ENCODE data around the gene AGPAT2.

AGPAT2 gene

GRCh38 chr9:136665111-136665703 lies 22.1 kb downstream of the AGPAT2 start:
- no peak for DNase-seq (ENCODE audit: low read depth)
- peak overlapping the region; percentile 51 for H3K4me3 ChIP-seq (ENCODE audit: low read depth, low read length)
- peak; percentile 15; the same call in 1 of the 2 replicates for TF ChIP-seq CTCF (IDR thresholded peaks at IDR 0.05; ENCODE audit: control insufficient read depth, extremely low read depth, insufficient read depth)

GRCh38 chr9:136664000-136664915 lies 23.0 kb downstream of the AGPAT2 start:
- DNase-seq (ENCODE audit: low read depth): no peak
- no peak overlapping the region for H3K4me3 ChIP-seq (ENCODE audit: low read depth, low read length)
- no peak for TF ChIP-seq CTCF (IDR thresholded peaks at IDR 0.05; ENCODE audit: control insufficient read depth, extremely low read depth, insufficient read depth)

- TF ChIP-seq CTCF (IDR thresholded peaks at IDR 0.05; ENCODE audit: control insufficient read depth, extremely low read depth, insufficient read depth): no peak
- H3K4me3 ChIP-seq (ENCODE audit: low read depth, low read length): no peak within 1 kb of the TSS
- no peak for DNase-seq (ENCODE audit: low read depth)
Observed at GRCh38 chr9:136662656-136663581, 24.3 kb downstream of the AGPAT2 start, which contains the start of gene EGFL7. TSS of gene EGFL7 (plus strand) at chr9:136662916. CDS start at chr9:136668283, 5,367 bp downstream.

- DNase-seq (ENCODE audit: low read depth): no peak
- H3K4me3 ChIP-seq (ENCODE audit: low read depth, low read length): no peak overlapping the region
- no peak for TF ChIP-seq CTCF (IDR thresholded peaks at IDR 0.05; ENCODE audit: control insufficient read depth, extremely low read depth, insufficient read depth)
Observed at GRCh38 chr9:136662326-136662655, 25.0 kb downstream of the AGPAT2 start.

- H3K4me3 ChIP-seq (ENCODE audit: low read depth, low read length): no peak overlapping the region
- no peak for TF ChIP-seq CTCF (IDR thresholded peaks at IDR 0.05; ENCODE audit: control insufficient read depth, extremely low read depth, insufficient read depth)
Observed at GRCh38 chr9:136661641-136662325, 25.5 kb downstream of the AGPAT2 start.

GRCh38 chr9:136660971-136661550 lies 26.2 kb downstream of the AGPAT2 start:
- no peak overlapping the region for H3K4me3 ChIP-seq (ENCODE audit: low read depth, low read length)
- TF ChIP-seq CTCF (IDR thresholded peaks at IDR 0.05; ENCODE audit: control insufficient read depth, extremely low read depth, insufficient read depth): no peak
- no peak for DNase-seq (ENCODE audit: low read depth)

More at GRCh38 chr9:136661641-136662325, 25.5 kb downstream of the AGPAT2 start:
- DNase-seq (ENCODE audit: low read depth): no peak
